Measurements from ENCODE around the gene SMARCC1. TPM values are rescaled to one million over a fixed set of nuclear protein-coding genes. Genes with fewer than 3 reads are reported as not detected.

Gene SMARCC1
- total and polyA plus RNA-seq, 7 donors: 10.7 to 54.3 (median 31.9) TPM

DNA sequence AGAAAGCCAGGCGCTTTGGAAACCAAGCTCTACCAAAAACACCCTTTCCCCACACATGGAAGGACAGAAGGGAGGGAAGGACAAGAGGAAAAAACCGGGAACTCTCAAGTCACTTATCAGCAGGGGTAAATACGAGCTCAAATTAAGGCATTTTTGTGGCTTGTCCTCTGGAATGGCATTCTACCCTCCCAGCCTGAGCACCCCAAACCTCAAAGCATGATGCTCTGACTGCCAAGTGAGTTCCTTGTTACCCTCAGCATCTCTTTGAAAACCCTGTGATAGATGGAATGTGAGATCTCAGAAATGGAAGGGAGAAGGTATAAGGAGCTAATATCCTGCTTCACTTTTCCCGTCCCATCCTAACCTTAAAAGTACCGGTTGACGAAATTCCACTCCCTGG lies 194.9 kb downstream of the SMARCC1 start:
- Histone ChIP-seq H3K4me1 (peaks cover 9% of the 10 kb centered on the region), H3K27me3 (ENCODE audit: insufficient read depth in 3 of 3, low read length in 2 of 3) (no peaks in the 10 kb centered on the region), H3K27ac (no peak overlapping the region), H3K4me3 (no peak overlapping the region), H3K9me3 (no peaks in the 10 kb centered on the region), H3K36me3 (ENCODE audit: insufficient read depth in 1 of 2, low read depth in 1 of 2) (peaks cover 4 to 49% of the 10 kb centered on the region in 2 donors)
- WGBS, 3 donors: 94 to 95% (median 94%) methylated on average over 6 of the region's 6 CpGs
- DNase-seq (no peak), ATAC-seq (no peak)
- TF ChIP-seq, protein P1, sequence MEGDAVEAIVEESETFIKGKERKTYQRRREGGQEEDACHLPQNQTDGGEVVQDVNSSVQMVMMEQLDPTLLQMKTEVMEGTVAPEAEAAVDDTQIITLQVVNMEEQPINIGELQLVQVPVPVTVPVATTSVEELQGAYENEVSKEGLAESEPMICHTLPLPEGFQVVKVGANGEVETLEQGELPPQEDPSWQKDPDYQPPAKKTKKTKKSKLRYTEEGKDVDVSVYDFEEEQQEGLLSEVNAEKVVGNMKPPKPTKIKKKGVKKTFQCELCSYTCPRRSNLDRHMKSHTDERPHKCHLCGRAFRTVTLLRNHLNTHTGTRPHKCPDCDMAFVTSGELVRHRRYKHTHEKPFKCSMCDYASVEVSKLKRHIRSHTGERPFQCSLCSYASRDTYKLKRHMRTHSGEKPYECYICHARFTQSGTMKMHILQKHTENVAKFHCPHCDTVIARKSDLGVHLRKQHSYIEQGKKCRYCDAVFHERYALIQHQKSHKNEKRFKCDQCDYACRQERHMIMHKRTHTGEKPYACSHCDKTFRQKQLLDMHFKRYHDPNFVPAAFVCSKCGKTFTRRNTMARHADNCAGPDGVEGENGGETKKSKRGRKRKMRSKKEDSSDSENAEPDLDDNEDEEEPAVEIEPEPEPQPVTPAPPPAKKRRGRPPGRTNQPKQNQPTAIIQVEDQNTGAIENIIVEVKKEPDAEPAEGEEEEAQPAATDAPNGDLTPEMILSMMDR (IDR thresholded peaks at IDR 0.05): no peak
- intact Hi-C loops (cut with DNase I): no loop called here

DNA sequence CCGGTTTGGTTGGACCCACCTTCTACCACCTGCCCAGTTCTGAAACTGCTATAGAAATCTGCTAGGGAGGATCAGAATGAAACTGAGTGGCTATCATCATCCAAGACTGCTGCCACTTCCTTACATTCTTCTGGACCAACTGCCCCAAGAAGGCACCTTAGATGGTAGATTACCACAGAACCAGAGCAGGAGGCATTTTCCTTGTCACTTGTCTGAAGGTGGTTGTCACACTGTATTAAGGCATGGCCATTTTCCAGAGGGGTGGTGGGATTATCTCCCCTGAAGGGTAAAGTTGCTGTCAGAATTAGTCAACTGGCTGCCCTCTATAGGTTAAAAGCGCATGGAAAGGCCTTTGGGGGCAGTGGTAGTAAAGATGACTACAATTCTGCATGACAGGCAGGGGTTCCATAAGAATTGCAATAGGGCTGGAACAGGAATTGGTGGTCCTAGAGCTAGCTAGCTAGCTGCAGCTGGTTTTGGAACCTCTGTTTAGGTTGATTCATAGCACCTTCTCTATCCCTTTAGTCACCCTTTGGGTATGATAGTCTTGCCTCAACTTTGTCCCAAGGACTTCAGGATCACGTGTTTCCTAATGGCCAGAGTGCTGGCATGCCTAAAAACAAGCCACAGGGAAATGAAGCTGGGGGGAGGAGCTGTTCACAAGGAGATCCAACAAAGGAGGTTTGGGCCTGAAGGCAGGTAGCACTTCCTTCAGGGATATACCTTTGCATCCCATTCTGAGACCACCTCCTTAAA lies 198.2 kb downstream of the SMARCC1 start:
- 50 to 68% (median 59%) methylated on average over 3 of the region's 3 CpGs for WGBS, 3 donors
- Histone ChIP-seq H3K36me3 (ENCODE audit: insufficient read depth in 1 of 2, low read depth in 1 of 2) (peaks cover 0 to 26% of the 10 kb centered on the region in 2 donors), H3K27ac (no peak overlapping the region), H3K4me3 (no peak overlapping the region), H3K27me3 (ENCODE audit: insufficient read depth in 3 of 3, low read length in 2 of 3) (no peaks in the 10 kb centered on the region), H3K9me3 (no peaks in the 10 kb centered on the region), H3K4me1 (peaks cover 9% of the 10 kb centered on the region)
- intact Hi-C loops (cut with DNase I): no loop called here
- DNase-seq (no peak), ATAC-seq (peak; percentile 50 to 84 (median 64))
- TF ChIP-seq, protein P1 (IDR thresholded peaks at IDR 0.05): no peak

DNA sequence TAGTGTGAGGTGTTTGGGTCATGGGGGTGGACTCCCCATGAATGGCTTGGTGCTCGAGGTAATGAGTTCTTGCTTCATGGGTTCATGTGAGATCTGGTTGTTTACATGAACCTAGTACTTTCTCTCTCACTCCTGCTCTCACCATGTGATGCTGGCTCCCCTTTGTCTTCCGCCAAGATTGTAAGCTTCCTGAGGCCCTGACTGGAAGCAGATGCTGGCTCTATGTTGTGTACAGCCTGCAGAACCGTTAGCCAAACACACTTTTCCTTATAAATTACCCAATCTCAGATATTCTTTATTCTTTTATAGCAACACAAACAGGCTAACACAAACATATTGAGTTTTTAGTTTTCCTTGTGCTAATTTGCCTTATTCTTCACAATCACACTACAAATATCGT lies 199.9 kb downstream of the SMARCC1 start:
- no peaks in the 10 kb centered on the region for H3K9me3 ChIP-seq
- no peak for DNase-seq
- H3K36me3 ChIP-seq (ENCODE audit: insufficient read depth in 1 of 2, low read depth in 1 of 2): peaks cover 0 to 9% of the 10 kb centered on the region in 2 donors
- 85 to 88% (median 85%) methylated on average over 4 of the region's 4 CpGs for WGBS, 3 donors
- peaks cover 14% of the 10 kb centered on the region for H3K4me1 ChIP-seq
- H3K4me3 ChIP-seq: no peak overlapping the region
- no peak overlapping the region for H3K27ac ChIP-seq
- ATAC-seq: no peak
- intact Hi-C loops (cut with DNase I): no loop called here
- H3K27me3 ChIP-seq (ENCODE audit: insufficient read depth in 3 of 3, low read length in 2 of 3): no peaks in the 10 kb centered on the region
- TF ChIP-seq, protein P1 (IDR thresholded peaks at IDR 0.05): no peak

DNA sequence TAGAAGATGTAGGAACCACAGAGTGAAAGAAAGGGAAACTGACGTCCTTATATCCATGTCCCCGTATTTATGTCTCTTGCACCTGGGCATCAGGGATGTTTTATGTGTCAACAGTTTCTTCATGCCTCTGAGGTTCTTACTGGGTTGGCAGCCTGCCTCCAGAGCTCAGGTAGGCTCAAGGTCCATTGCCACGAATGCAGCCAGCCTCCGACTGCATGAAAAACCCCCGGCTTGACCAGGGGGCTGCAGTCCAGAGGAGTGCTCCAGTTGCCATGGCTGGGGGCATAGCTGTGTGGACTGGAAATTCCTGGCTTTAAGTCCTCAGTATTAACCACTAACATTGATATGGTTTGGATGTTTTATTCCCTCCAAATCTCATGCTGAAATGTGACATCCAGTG lies 200.3 kb downstream of the SMARCC1 start:
- DNase-seq (no peak), ATAC-seq (no peak)
- no peaks in the 10 kb centered on the region for H3K9me3 ChIP-seq
- peaks cover 14% of the 10 kb centered on the region for H3K4me1 ChIP-seq
- H3K27me3 ChIP-seq (ENCODE audit: insufficient read depth in 3 of 3, low read length in 2 of 3): no peaks in the 10 kb centered on the region
- TF ChIP-seq, protein P1 (IDR thresholded peaks at IDR 0.05): no peak
- no peak overlapping the region for H3K4me3 ChIP-seq
- H3K27ac ChIP-seq: no peak overlapping the region
- intact Hi-C loops (cut with DNase I): no loop called here
- 65 to 75% (median 65%) methylated on average over 5 of the region's 5 CpGs for WGBS, 3 donors
- peaks cover 0 to 5% of the 10 kb centered on the region in 2 donors for H3K36me3 ChIP-seq (ENCODE audit: insufficient read depth in 1 of 2, low read depth in 1 of 2)

DNA sequence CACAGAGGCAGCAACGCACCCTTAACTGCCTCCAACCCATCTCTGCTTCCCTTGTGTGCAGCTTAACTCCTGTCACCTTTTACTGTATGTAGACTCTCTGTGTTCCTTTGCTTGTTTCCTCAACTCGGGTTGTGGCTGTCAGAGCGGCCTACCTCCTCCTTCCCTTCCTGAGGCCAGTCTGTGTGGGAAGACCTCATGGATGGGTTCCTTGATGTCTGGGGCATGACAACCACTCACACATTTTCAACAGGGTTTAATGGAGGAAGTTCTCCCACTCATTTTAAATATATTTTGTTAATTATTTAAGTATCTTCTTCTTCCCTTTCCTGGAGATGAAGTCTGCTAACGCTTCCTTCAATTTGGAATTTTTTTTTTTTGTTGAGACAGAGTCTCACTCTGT lies 201.2 kb downstream of the SMARCC1 start:
- TF ChIP-seq, protein P1 (IDR thresholded peaks at IDR 0.05): no peak
- intact Hi-C loops (cut with DNase I): no loop called here
- Histone ChIP-seq H3K27me3 (ENCODE audit: insufficient read depth in 3 of 3, low read length in 2 of 3) (no peaks in the 10 kb centered on the region), H3K4me3 (no peak overlapping the region), H3K4me1 (peaks cover 14% of the 10 kb centered on the region), H3K36me3 (ENCODE audit: insufficient read depth in 1 of 2, low read depth in 1 of 2) (no peaks in the 10 kb centered on the region), H3K27ac (no peak overlapping the region), H3K9me3 (no peaks in the 10 kb centered on the region)
- DNase-seq (no peak), ATAC-seq (no peak)
- WGBS, 3 donors: 75 to 81% (median 76%) methylated on average over 4 of the region's 4 CpGs
